SU-DHL-6 (cell line): ENCODE measurements around the gene PBX1.

Experiments
- EZH2phosphoT487 ChIP-seq: fragments of 200-600 bp; sonication (generic), shearing (Covaris generic); conservative IDR thresholded peaks from 2 replicates; pipeline ENCODE4 v1.6.1; 2018; ENCODE audit warnings: mild to moderate bottlenecking, antibody characterized with exemption, low read length, moderate library complexity, mixed read lengths
- TF ChIP-seq, protein P1 (sequence below): fragments of 200-600 bp; sonication (generic); IDR thresholded peaks from one replicate; pipeline ENCODE4 v1.5.1; 2017; ENCODE audit warnings: antibody characterized with exemption, mild to moderate bottlenecking, low read length, moderate library complexity; ENCODE audit not compliant: insufficient read depth, poor library complexity, severe bottlenecking

DNA sequence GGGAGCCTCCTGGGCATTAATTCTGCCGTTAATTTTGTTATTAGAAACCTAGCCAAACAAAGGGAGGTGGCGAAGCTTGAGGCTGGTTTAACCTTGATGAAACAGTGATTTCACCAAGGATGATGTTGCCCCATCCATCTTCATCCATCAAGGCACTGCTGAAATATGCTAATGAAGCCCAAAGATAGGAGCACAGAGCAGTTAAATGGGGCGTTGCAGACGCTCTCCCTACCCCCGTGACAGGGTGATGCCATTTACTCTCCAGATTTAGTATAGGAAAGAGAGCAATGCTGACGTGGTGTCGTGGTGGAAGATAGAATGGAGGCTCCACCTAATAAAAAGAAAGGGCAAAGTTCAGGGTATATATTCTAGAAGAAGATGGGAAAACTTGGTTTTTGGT is 84.0 kb downstream of the PBX1 start:
- TF ChIP-seq, protein P1, sequence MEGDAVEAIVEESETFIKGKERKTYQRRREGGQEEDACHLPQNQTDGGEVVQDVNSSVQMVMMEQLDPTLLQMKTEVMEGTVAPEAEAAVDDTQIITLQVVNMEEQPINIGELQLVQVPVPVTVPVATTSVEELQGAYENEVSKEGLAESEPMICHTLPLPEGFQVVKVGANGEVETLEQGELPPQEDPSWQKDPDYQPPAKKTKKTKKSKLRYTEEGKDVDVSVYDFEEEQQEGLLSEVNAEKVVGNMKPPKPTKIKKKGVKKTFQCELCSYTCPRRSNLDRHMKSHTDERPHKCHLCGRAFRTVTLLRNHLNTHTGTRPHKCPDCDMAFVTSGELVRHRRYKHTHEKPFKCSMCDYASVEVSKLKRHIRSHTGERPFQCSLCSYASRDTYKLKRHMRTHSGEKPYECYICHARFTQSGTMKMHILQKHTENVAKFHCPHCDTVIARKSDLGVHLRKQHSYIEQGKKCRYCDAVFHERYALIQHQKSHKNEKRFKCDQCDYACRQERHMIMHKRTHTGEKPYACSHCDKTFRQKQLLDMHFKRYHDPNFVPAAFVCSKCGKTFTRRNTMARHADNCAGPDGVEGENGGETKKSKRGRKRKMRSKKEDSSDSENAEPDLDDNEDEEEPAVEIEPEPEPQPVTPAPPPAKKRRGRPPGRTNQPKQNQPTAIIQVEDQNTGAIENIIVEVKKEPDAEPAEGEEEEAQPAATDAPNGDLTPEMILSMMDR, result no peak
- TF ChIP-seq EZH2phosphoT487, result no peak
